CD8-positive, alpha-beta memory T cell (primary cell): ENCODE results near the gene MRPL24. TPM values are rescaled to one million over a fixed set of nuclear protein-coding genes. Genes with fewer than 3 reads are reported as not detected.

Experiments used
- CTCF ChIA-PET: fragments of 350-600 bp; sonication (Branson Sonifier 250); formaldehyde crosslinking; loops from one replicate; lab custom pipeline; 2021; ENCODE audit warnings: antibody characterized with exemption; lab: Charles Lee
- POLR2A ChIA-PET: fragments of 350-600 bp; sonication (Branson Sonifier 250); formaldehyde crosslinking; loops from one replicate; lab custom pipeline; 2021; ENCODE audit warnings: antibody characterized with exemption; lab: Charles Lee
- DNase-seq, 5 donors: peaks; one replicate each; pipeline versions ENCODE4 v3.0.0 to v3.0.0-alpha.2; 2020 to 2022; ENCODE audit warnings: mixed read lengths in 1 of 5
- H3K27ac ChIP-seq: one replicate; pipeline ENCODE4 v1.7.0; 2013; ENCODE audit warnings: low read depth, mild to moderate bottlenecking, low read length, moderate library complexity
- H3K27me3 ChIP-seq: 2 replicates; pipeline ENCODE4 v1.7.0; 2013; ENCODE audit warnings: low read length, mild to moderate bottlenecking; ENCODE audit not compliant: insufficient read depth, poor library complexity, severe bottlenecking
- H3K36me3 ChIP-seq: 2 replicates; pipeline ENCODE4 v1.7.0; 2013; ENCODE audit warnings: mild to moderate bottlenecking, low read length, moderate library complexity; ENCODE audit not compliant: insufficient read depth
- H3K4me1 ChIP-seq: 2 replicates; pipeline ENCODE4 v1.7.0; 2013; ENCODE audit warnings: mild to moderate bottlenecking, low read length, moderate library complexity; ENCODE audit not compliant: insufficient read depth
- H3K4me3 ChIP-seq: 2 replicates; pipeline ENCODE4 v1.7.0; 2013; ENCODE audit warnings: mild to moderate bottlenecking, low read length
- H3K9me3 ChIP-seq: 2 replicates; pipeline ENCODE4 v1.7.0; 2013; ENCODE audit warnings: mild to moderate bottlenecking, low read length
- H3K27ac Mint-ChIP-seq, 8 donors: one replicate each; pipeline ENCODE4 v1.8.0; 2020 to 2021; ENCODE audit warnings: mixed read lengths in 8 of 8, mild to moderate bottlenecking in 6 of 8, inconsistent platforms in 3 of 8, moderate library complexity in 3 of 8
- H3K27me3 Mint-ChIP-seq, 2 donors: one replicate each; pipeline ENCODE4 v1.8.0; 2020 to 2021; ENCODE audit warnings: mixed read lengths in 2 of 2, mild to moderate bottlenecking in 1 of 2, moderate library complexity in 1 of 2
- H3K36me3 Mint-ChIP-seq, 3 donors: one replicate each; pipeline ENCODE4 v1.8.0; 2020 to 2021; ENCODE audit warnings: mixed read lengths in 3 of 3, inconsistent platforms in 1 of 3, mild to moderate bottlenecking in 1 of 3
- H3K4me1 Mint-ChIP-seq, 3 donors: one replicate each; pipeline ENCODE4 v1.8.0; 2020 to 2021; ENCODE audit warnings: mixed read lengths in 3 of 3, inconsistent platforms in 1 of 3, mild to moderate bottlenecking in 1 of 3
- H3K4me3 Mint-ChIP-seq, 7 donors: one replicate each; pipeline ENCODE4 v1.8.0; 2020 to 2021; ENCODE audit warnings: mixed read lengths in 7 of 7, mild to moderate bottlenecking in 6 of 7, moderate library complexity in 4 of 7, inconsistent platforms in 2 of 7
- H3K9me3 Mint-ChIP-seq, 5 donors: one replicate each; pipeline ENCODE4 v1.8.0; 2020 to 2022; ENCODE audit warnings: mixed read lengths in 5 of 5, mild to moderate bottlenecking in 3 of 5, moderate library complexity in 2 of 5, inconsistent platforms in 1 of 5
- polyA plus RNA-seq: library from polyadenylated mRNA; unstranded; fragments of 300-500 nt; fragmentation: Illumina TruSeq; gene quantifications from one replicate; pipeline ENCODE4 v1.2.3, GENCODE V29; 2021
- total RNA-seq, 2 experiments: library from RNA; stranded (reverse); gene quantifications; one replicate each; pipeline ENCODE4 v1.2.3, GENCODE V29; 2021

MRPL24 gene
- total and polyA plus RNA-seq, 3 experiments from 2014 or later = 92.2 to 131 (median 122) TPM

GRCh38 chr1:156746406-156746727 lies 5.5 kb upstream of the MRPL24 start:
- H3K4me3 ChIP-seq = no peak overlapping the region
- Mint-ChIP-seq H3K36me3 (peaks cover 1 to 43% (median 6%) of the 10 kb centered on the region in 3 donors), H3K27ac (peak overlapping the region; percentile 90 to 99 (median 95)), H3K4me3 (peak overlapping the region; percentile 23 to 87 (median 83)), H3K27me3 (no peaks in the 10 kb centered on the region), H3K9me3 (no peaks in the 10 kb centered on the region), H3K4me1 (peaks cover 56 to 66% (median 62%) of the 10 kb centered on the region in 3 donors)
- H3K36me3 ChIP-seq = peaks cover 5% of the 10 kb centered on the region
- CTCF ChIA-PET = interaction anchor here (0.8 to 1.3 kb wide), 2 partner anchors 19 to 20 kb away, joined by 3 to 4 read pairs; no protein-coding TSS in a partner anchor
- peaks cover 57% of the 10 kb centered on the region for H3K4me1 ChIP-seq
- DNase-seq = peak in 3 of 5 donors; percentile 30 to 54 (median 38)
- H3K9me3 ChIP-seq = no peaks in the 10 kb centered on the region
- peak overlapping the region; percentile 80 for H3K27ac ChIP-seq
- POLR2A ChIA-PET = no interaction called here
- H3K27me3 ChIP-seq = no peaks in the 10 kb centered on the region

GRCh38 chr1:156745881-156746280 lies 5.0 kb upstream of the MRPL24 start:
- peak overlapping the region; percentile 37 to 99 (median 95) for H3K27ac Mint-ChIP-seq
- no peaks in the 10 kb centered on the region for H3K27me3 Mint-ChIP-seq
- H3K4me1 Mint-ChIP-seq = peaks cover 61 to 71% (median 67%) of the 10 kb centered on the region in 3 donors
- Histone ChIP-seq H3K4me1 (peaks cover 59% of the 10 kb centered on the region), H3K9me3 (no peaks in the 10 kb centered on the region), H3K36me3 (peaks cover 5% of the 10 kb centered on the region), H3K27me3 (no peaks in the 10 kb centered on the region), H3K4me3 (no peak overlapping the region), H3K27ac (no peak overlapping the region)
- CTCF ChIA-PET = interaction anchor here (0.8 to 1.3 kb wide), 2 partner anchors 18 to 20 kb away, joined by 3 to 4 read pairs; no protein-coding TSS in a partner anchor
- no peak for DNase-seq
- POLR2A ChIA-PET = no interaction called here
- H3K4me3 Mint-ChIP-seq = peak overlapping the region; percentile 7 to 87 (median 80)
- H3K36me3 Mint-ChIP-seq = peaks cover 3 to 46% (median 8%) of the 10 kb centered on the region in 3 donors
- no peaks in the 10 kb centered on the region for H3K9me3 Mint-ChIP-seq

GRCh38 chr1:156744786-156745419 lies 4.0 kb upstream of the MRPL24 start:
- H3K4me1 ChIP-seq = peaks cover 61% of the 10 kb centered on the region

GRCh38 chr1:156744344-156744743 lies 3.5 kb upstream of the MRPL24 start:
- Mint-ChIP-seq H3K27ac (peak overlapping the region in 5 of 8 donors; percentile 35 to 90 (median 58)), H3K4me1 (peaks cover 54 to 68% (median 62%) of the 10 kb centered on the region in 3 donors), H3K27me3 (no peaks in the 10 kb centered on the region), H3K4me3 (peak overlapping the region in 1 of 7 donors; percentile 24), H3K9me3 (no peaks in the 10 kb centered on the region), H3K36me3 (peaks cover 3 to 47% (median 8%) of the 10 kb centered on the region in 3 donors)
- H3K36me3 ChIP-seq = peaks cover 5% of the 10 kb centered on the region
- H3K27me3 ChIP-seq = no peaks in the 10 kb centered on the region
- H3K4me1 ChIP-seq = peaks cover 61% of the 10 kb centered on the region
- H3K4me3 ChIP-seq = no peak overlapping the region
- peak in 1 of 5 donors; percentile 26 for DNase-seq
- no peak overlapping the region for H3K27ac ChIP-seq
- no peaks in the 10 kb centered on the region for H3K9me3 ChIP-seq
- ChIA-PET CTCF (interaction anchor here (7.1 kb wide), 1 partner anchor 17 kb away, joined by 58 read pairs; the partner anchor contains the start of genes ISG20L2 and METTL25B), POLR2A (interaction anchor here (1.1 kb wide), 1 partner anchor 16 kb away, joined by 3 read pairs; the partner anchor contains the start of genes ISG20L2 and METTL25B)

More at GRCh38 chr1:156744786-156745419, 4.0 kb upstream of the MRPL24 start:
- no peaks in the 10 kb centered on the region for H3K9me3 Mint-ChIP-seq
- no peaks in the 10 kb centered on the region for H3K27me3 Mint-ChIP-seq
- H3K36me3 Mint-ChIP-seq = peaks cover 3 to 47% (median 8%) of the 10 kb centered on the region in 3 donors
- POLR2A ChIA-PET = interaction anchor here (1.1 kb wide), 1 partner anchor 16 kb away, joined by 3 read pairs; the partner anchor contains the start of genes ISG20L2 and METTL25B
- Histone ChIP-seq H3K36me3 (peaks cover 5% of the 10 kb centered on the region), H3K4me3 (no peak overlapping the region), H3K27me3 (no peaks in the 10 kb centered on the region), H3K9me3 (no peaks in the 10 kb centered on the region), H3K27ac (no peak overlapping the region)
- H3K4me1 Mint-ChIP-seq = peaks cover 60 to 72% (median 66%) of the 10 kb centered on the region in 3 donors
- H3K27ac Mint-ChIP-seq = peak overlapping the region in 7 of 8 donors; percentile 52 to 96 (median 94)
- peak in 1 of 5 donors; percentile 38 for DNase-seq
- CTCF ChIA-PET = interaction anchor here (7.1 kb wide), 1 partner anchor 18 kb away, joined by 58 read pairs; the partner anchor contains the start of genes ISG20L2 and METTL25B
- H3K4me3 Mint-ChIP-seq = peak overlapping the region in 1 of 7 donors; percentile 24

GRCh38 chr1:156743367-156744302 lies 2.7 kb upstream of the MRPL24 start:
- no peak overlapping the region for H3K4me3 Mint-ChIP-seq
- no peaks in the 10 kb centered on the region for H3K9me3 Mint-ChIP-seq
- peaks cover 3 to 49% (median 8%) of the 10 kb centered on the region in 3 donors for H3K36me3 Mint-ChIP-seq
- peak overlapping the region in 4 of 8 donors; percentile 40 to 90 (median 68) for H3K27ac Mint-ChIP-seq
- Histone ChIP-seq H3K27ac (no peak overlapping the region), H3K36me3 (peaks cover 5% of the 10 kb centered on the region), H3K4me3 (no peak overlapping the region), H3K27me3 (no peaks in the 10 kb centered on the region), H3K9me3 (no peaks in the 10 kb centered on the region), H3K4me1 (peaks cover 55% of the 10 kb centered on the region)
- H3K27me3 Mint-ChIP-seq = no peaks in the 10 kb centered on the region
- peaks cover 50 to 68% (median 62%) of the 10 kb centered on the region in 3 donors for H3K4me1 Mint-ChIP-seq
- CTCF ChIA-PET = interaction anchor here (7.1 kb wide), 1 partner anchor 17 kb away, joined by 58 read pairs; the partner anchor contains the start of genes ISG20L2 and METTL25B
- DNase-seq = no peak
- POLR2A ChIA-PET = interaction anchor here (1.1 kb wide), 1 partner anchor 15 kb away, joined by 3 read pairs; the partner anchor contains the start of genes ISG20L2 and METTL25B

GRCh38 chr1:156742801-156743200 lies 1.9 kb upstream of the MRPL24 start:
- POLR2A ChIA-PET = interaction anchor here (2.9 kb wide), 1 partner anchor 9 kb away, joined by 42 read pairs; the partner anchor contains the start of gene HDGF
- no peak for DNase-seq
- H3K27ac ChIP-seq = no peak overlapping the region
- H3K36me3 ChIP-seq = peaks cover 7% of the 10 kb centered on the region
- peaks cover 42 to 59% (median 56%) of the 10 kb centered on the region in 3 donors for H3K4me1 Mint-ChIP-seq
- H3K9me3 Mint-ChIP-seq = no peaks in the 10 kb centered on the region
- H3K27me3 Mint-ChIP-seq = no peaks in the 10 kb centered on the region
- H3K9me3 ChIP-seq = no peaks in the 10 kb centered on the region
- CTCF ChIA-PET = interaction anchor here (7.1 kb wide), 1 partner anchor 16 kb away, joined by 58 read pairs; the partner anchor contains the start of genes ISG20L2 and METTL25B
- H3K4me1 ChIP-seq = peaks cover 46% of the 10 kb centered on the region
- no peak overlapping the region for H3K4me3 ChIP-seq
- no peaks in the 10 kb centered on the region for H3K27me3 ChIP-seq
- peak overlapping the region in 1 of 7 donors; percentile 29 for H3K4me3 Mint-ChIP-seq
- H3K27ac Mint-ChIP-seq = peak overlapping the region in 5 of 8 donors; percentile 17 to 99 (median 92)
- peaks cover 3 to 57% (median 8%) of the 10 kb centered on the region in 3 donors for H3K36me3 Mint-ChIP-seq

- H3K4me3 ChIP-seq = no peak overlapping the region
These were observed 1.1 kb upstream of the MRPL24 start for GRCh38 chr1:156742017-156742416.

More at GRCh38 chr1:156742017-156742416, 1.1 kb upstream of the MRPL24 start:
- Histone ChIP-seq H3K27me3 (no peaks in the 10 kb centered on the region), H3K27ac (no peak overlapping the region), H3K9me3 (no peaks in the 10 kb centered on the region), H3K36me3 (peaks cover 15% of the 10 kb centered on the region), H3K4me1 (peaks cover 40% of the 10 kb centered on the region)
- Mint-ChIP-seq H3K27me3 (no peaks in the 10 kb centered on the region), H3K9me3 (no peaks in the 10 kb centered on the region), H3K27ac (peak overlapping the region; percentile 92 to 99 (median 98)), H3K36me3 (peaks cover 3 to 65% (median 8%) of the 10 kb centered on the region in 3 donors), H3K4me1 (peaks cover 35 to 51% (median 50%) of the 10 kb centered on the region in 3 donors), H3K4me3 (peak overlapping the region in 4 of 7 donors; percentile 2 to 97 (median 24))
- POLR2A ChIA-PET = interaction anchor here (2.1 to 2.9 kb wide), 3 partner anchors 10 to 25 kb away, joined by 42 to 45 read pairs (median 42); partner anchors contain the start of genes HDGF, ISG20L2, METTL25B and PRCC
- DNase-seq = no peak
- CTCF ChIA-PET = interaction anchor here (1.7 to 7.1 kb wide), 4 partner anchors 10 to 118 kb away, joined by 6 to 58 read pairs (median 12); partner anchors contain the start of genes HDGF, ISG20L2, METTL25B and NTRK1
